ENCODE results near the gene ANXA10. TPM values are rescaled to one million over a fixed set of nuclear protein-coding genes. Genes with fewer than 3 reads are reported as not detected.
"Not testable (repeated sequence)": the region's sequence is repeated elsewhere in the genome, so short reads cannot be mapped to it uniquely, and the experiment has no call there.

Gene ANXA10
- total RNA-seq, 1 donor from 2014 or later: 0.34 TPM

GRCh38 chr4:168164045-168164444 lies 71.7 kb downstream of the ANXA10 start:
- no peak for DNase-seq

DNA sequence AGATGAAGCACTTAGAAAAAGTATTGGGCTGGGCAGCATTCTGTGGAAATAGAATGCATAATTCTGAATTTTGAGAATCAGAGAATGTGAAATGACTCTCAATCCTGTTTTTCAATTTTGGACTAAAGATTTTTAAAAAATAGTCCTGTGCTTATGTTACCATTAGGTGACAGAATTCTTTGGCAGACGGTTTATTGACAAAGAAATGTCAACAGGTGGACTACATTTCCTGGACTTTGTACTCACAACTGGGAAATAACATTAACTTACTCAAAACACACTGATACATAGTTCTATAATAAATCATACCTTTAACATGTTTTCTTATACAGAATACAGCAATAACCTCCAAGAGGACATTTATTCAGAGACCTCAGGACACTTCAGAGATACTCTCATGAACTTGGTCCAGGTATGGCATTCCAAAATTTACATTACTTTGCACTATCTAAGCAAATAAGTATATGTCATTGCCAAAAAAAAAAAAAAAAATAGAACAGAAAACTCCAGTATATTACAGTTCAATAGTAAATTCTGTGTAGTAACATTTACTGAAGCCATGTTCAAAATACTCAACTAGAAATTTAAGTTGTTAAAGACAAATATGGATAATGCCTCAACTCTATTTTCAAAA lies 72.7 kb downstream of the ANXA10 start:
- no peak for DNase-seq

DNA sequence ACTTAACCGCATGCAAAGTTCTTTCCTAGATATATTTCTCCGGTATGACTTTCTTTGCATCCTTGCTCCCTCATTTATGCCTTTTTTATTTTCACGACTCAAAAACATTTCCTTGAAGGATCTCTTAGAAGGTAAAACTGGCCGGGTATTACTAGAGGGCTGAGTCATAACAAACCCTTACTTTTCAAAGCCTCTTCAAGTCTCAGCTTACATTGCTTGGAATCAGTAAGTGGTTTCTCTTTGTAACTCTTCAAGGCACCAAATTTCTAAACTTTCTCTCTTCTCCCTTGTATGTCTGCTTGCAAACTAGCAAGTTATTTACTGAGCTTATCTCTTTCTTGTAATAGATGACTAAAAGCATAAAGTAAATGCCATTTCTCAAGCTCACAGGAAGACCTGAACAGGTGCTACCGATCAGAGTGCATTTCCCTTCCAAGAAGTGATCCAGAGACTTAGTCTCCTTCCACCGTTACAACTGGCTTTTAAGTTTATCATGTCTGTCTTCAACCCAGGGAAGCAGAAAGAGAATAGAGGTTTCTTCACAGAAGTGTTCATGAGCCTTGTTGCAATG lies 75.5 kb downstream of the ANXA10 start:
- DNase-seq: no peak

DNA sequence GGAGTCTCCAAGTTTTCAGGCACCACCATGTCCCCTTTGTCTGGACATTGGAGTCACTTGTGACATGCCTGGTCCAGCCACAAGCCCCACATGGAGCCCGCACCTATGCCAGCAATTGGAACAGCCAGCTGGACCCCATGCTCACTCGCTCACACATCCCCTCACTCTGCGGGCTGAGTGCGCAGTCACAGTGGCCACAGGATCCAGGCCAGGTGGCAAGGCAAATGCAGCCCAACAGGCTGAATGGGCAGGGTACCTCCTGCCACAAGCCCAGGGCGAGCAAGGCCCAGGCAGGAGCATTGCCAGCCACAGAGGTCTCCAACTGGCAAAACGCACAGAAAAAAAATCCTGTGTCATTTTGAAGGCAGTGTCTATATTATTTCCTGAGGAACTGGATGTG lies 82.0 kb downstream of the ANXA10 start:
- no peak for DNase-seq

GRCh38 chr4:168177546-168178149 lies 85.3 kb downstream of the ANXA10 start:
- DNase-seq: no peak

- DNase-seq: peak; percentile 69
Observed at GRCh38 chr4:168183717-168184571, 91.6 kb downstream of the ANXA10 start.

DNA sequence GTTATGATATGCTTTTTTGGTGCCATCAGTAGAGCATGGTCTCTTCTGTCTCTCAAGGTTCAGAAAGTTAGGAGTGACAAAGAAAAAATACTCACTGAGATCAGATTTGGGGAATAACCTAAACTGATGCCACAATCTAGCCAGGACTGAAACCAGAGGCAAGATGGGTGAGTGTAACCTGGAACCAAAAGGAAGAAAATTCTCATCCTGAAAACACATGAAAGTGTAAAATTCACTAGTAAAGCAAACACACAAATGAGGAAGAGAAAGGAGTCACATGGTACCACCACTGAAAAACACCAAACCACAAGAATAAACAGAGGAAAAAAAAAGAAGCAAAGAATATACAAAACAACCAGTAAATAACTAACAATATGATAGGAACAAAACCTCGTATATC lies 96.4 kb downstream of the ANXA10 start:
- no peak for DNase-seq

- peak; percentile 29 for DNase-seq
Observed at GRCh38 chr4:168197926-168198325, 105.6 kb downstream of the ANXA10 start.

GRCh38 chr4:168199260-168199957 lies 107.1 kb downstream of the ANXA10 start:
- no peak for DNase-seq

- peak; percentile 30 for DNase-seq
Observed at GRCh38 chr4:168200685-168201084, 108.3 kb downstream of the ANXA10 start.

- DNase-seq: no peak
Observed at GRCh38 chr4:168203233-168203911, 111.0 kb downstream of the ANXA10 start.

DNA sequence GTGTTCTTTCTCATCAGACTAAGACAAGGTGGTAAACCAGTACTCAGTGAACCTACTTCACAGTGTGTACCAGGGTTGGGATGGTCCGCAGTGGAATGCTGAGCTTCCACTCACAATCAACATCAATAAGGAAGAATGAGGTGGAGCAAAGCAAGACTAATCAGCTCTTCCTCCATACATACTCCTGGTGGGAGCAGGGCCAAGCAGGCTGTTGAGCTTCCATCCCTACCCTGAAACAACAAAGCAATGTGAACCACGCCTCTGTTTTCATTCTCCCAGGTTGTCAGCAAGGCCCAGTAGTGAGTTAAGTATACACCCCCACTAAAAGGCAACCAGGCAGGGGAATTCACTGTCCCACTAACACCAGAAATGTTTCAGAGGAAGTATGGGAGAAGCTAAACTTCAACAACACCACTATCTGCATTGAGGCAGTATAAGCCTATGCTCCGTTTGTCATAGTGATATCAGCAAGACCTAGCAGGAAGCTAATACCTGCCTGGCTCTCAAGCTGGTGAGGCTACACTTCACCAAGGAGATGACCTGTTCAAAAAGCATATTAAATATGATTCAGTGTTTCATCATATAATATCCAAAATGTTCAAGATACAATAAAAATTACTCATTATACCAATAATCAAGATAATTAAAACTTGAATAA lies 116.7 kb downstream of the ANXA10 start:
- no peak for DNase-seq

GRCh38 chr4:168212656-168213055 lies 120.3 kb downstream of the ANXA10 start:
- no peak for DNase-seq

DNA sequence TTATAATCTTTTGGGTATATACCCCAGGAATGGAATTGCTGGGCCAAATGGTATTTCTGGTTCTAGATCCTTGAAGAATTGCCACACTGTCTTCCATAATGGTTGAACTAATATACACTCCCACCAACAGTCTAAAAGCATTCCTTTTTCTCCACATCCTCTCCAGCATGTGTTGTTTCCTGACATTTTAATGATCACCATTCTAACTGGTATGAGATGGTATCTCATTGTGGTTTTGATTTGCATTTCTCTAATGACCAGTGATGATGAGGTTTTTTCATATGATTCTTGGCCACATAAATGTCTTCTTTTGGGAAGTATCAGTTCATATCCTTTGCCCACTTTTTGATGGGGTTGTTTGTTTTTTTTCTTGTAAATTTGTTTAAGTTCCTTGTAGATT lies 121.2 kb downstream of the ANXA10 start:
- DNase-seq: not testable (repeated sequence)

- peak; percentile 28 for DNase-seq
Observed at GRCh38 chr4:168218645-168219044, 126.3 kb downstream of the ANXA10 start.

DNA sequence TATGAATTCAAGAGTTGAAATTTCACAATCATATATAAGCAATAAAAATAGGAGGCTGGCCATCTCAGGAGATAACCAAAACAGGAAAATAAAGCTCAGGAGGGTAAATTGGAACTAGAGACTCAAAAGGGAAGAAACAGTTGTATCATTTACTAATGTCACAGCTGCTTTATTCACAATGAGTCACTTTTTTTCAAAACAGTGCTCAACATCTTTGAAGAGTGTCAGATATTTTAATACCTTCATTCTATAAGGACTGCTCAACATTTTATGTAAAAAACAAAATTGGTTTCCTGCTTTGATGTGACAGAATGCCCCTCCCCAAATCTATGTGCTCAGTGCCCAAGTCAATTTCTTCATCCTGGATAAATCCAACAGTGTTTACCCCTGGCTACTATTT lies 128.6 kb downstream of the ANXA10 start:
- DNase-seq: peak; percentile 27

DNA sequence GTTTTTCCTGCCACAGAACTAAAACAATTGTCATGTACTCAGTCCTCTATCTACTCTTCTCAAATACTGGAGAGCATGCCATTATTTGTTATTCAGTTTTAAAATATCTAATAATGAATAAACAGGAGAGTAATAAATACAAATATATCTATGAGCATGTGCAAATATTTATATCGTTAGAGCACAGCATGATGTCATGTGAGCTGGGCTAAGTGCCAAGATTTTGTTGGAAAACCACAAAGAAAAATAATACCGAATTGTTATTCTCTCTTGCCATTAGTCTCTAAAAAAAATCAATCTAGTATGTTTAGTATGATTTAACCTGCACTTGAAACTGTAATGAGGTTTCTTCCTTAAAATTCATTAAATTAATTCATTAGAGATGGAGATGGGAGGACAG lies 129.0 kb downstream of the ANXA10 start:
- peak; percentile 85 for DNase-seq
